Stimulated activated CD8-positive, alpha-beta memory T cell treated with anti-CD3 and anti-CD28 coated beads, Interleukin-4, amount 100 ng/mL, for 24 hours (primary cell): Measurements from ENCODE around the gene PELI3.
"Not testable (repeated sequence)": the region's sequence is repeated elsewhere in the genome, so short reads cannot be mapped to it uniquely, and the experiment has no call there.

Experiments used
- DNase-seq: peaks from one replicate; pipeline ENCODE4 v3.0.0-alpha.2; 2020; ENCODE audit warnings: low read depth

The PELI3 gene, protein sequence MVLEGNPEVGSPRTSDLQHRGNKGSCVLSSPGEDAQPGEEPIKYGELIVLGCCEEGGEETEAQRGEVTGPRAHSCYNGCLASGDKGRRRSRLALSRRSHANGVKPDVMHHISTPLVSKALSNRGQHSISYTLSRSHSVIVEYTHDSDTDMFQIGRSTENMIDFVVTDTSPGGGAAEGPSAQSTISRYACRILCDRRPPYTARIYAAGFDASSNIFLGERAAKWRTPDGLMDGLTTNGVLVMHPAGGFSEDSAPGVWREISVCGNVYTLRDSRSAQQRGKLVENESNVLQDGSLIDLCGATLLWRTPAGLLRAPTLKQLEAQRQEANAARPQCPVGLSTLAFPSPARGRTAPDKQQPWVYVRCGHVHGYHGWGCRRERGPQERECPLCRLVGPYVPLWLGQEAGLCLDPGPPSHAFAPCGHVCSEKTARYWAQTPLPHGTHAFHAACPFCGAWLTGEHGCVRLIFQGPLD

DNA sequence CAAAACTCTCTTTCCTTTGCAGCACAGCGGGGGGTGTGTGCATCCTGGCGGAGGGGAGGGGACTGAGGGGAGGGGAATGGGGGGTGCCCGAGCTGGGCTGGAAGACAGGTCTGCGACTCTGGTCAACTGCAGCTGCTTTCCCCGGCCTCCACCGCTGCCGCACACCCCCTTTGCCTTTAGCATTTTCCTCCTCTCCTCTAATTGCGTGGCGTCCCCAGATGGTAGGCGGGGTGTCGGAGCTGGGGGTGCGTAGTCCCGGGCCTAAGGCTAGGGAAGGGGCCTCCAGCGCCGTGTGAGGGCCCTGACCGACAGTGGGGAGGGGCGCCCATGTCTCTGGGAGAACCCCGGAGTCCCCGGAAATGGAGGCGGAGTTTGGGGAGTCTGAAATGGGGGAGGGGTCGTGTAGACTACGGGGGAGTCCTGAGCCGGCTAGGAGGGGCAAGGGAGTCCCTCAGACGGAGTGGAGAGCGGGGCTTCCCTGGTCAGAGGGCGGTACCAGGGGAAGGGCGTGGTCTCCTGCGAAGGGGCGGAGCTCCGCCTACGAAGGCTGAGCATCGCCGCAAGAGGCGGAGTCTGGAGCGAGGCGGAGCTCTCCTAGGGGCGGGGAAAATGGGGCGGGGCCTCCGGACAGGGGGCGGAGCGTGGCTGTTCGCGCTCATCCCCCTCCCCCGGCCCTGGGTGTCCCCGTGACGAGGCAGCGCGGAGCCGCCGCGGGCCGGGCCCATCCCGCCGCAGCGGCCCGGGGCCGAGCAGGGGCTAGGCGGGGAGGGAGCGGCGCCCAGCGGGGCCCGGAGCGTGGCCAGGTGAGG, at the start of gene PELI3:
Gene PELI3 (plus strand): TSS at position 681 of the 809 bp plus-strand sequence. CDS start 1,224 bp downstream, outside the sequence.
- DNase-seq, result peak; percentile 87

DNA sequence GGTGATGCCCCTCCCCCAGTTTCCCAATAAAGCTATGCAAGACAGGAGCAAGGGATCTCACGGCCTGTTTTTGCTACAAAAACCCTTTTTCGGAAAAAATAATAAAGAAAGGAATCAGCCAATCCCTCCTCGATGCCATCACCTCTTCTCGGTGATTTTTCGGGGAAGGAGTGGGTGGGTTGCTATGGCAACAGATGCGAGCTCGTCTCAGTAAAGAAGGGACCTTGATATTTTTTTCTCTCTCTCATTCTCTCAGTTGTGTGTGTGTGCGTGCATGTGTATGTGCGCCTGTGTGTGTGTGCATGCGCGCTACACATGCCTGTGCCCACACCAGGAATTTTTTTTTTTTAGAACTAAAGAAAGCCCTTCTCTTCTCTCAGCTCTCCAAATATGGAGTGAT, 49.7 kb upstream of the PELI3 start:
- no peak for DNase-seq

GRCh38 chr11:66418168-66418985, 48.3 kb upstream of the PELI3 start:
- peak; percentile 52 for DNase-seq

DNA sequence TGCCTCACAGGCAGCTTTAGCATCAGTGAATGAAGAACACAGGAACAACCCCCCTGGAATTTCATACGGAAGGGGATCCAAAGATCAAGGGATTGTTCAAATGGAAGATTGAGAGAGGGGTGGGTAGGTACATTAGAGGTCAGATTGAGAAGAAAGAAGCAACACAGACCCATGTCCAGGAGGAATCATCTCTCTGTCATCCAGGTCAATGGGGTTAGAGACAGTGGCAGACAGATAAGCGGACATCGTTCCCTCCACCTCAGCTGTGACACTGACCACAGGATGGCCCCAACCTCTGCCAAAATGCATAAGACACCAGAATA, 47.8 kb upstream of the PELI3 start:
- DNase-seq, result no peak

DNA sequence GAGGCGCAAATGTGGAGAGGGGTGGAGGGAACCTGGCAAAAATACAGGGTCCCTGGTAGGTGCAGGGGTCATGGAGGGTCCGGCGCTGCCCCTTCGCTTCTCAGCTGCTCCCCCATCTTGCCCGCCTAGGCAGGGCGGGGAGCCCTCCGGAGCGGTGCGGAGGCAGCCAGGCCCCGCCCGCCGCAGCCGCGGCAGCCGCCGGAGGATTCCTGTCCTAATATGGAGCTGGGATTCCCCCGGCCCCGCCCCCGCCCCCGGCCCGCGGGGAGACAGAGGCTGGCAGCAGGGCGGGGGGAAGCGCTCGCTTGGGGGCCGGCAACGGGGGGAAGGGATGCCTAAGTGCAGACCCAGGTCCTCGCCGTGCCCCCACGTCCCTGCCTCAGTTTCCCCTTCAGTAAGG, 46.9 kb upstream of the PELI3 start:
- DNase-seq, result no peak

DNA sequence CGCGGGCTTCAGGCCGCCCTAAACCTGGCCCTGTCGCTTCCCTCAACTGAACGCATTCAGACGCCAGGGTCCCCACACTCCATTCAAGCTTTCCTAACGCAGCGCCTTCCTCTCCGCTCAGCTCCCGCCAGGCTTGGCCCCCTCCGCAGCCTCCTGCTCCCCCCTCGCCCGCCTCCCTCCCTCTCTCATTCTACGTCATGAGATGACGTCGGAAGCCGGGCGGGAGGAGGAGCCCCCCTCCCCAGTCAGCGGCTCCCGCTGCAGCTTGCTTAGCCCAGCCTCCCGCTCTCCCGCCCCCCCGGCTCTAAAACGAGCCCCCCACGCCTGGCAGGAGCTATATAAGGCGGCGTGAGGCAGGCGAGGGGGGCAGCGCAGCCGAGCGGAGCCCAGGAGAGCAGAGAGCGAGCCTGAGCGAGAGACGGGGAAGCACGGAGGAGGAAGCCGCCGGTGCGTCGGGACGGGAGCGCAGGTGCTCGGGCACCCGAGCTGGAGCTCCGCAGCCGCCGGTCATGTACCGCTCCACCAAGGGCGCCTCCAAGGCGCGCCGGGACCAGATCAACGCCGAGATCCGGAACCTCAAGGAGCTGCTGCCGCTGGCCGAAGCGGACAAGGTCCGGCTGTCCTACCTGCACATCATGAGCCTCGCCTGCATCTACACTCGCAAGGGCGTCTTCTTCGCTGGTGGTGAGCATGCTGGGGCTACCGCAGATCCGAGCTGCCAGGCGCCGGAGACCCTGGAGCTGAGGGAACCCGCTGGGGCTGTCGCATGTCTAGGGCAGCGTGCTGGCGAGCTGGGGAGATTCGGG, 45.8 kb upstream of the PELI3 start, which contains the start of gene NPAS4:
Gene NPAS4 (plus strand): TSS at position 365 of the 806 bp plus-strand sequence. CDS start 145 bp downstream, at position 510.
- no peak for DNase-seq

GRCh38 chr11:66421492-66422205, 45.1 kb upstream of the PELI3 start:
- DNase-seq, result peak; percentile 71

- DNase-seq, result no peak
Observed at GRCh38 chr11:66426314-66426713, 40.4 kb upstream of the PELI3 start.

DNA sequence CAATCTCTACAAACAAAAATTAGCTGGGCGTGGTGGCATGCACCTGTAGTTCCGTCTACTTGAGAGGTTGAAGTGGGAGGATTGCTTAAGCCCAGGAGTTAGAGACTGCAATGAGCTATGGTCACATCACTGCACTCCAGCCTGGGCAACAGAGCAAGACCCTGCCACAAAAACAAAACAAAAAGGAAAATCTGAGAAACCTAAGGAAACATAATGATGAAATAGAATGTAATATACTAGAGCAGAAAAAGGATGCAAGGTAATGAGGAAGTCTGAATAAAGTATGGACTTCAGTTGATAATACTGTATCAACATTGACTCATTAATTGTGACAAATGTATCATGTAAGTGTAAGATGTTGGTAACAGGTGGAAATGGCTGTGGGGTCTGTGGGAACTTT, 37.8 kb upstream of the PELI3 start:
- no peak for DNase-seq

- DNase-seq, result peak; percentile 62
Observed at GRCh38 chr11:66429983-66430602, 36.6 kb upstream of the PELI3 start.

DNA sequence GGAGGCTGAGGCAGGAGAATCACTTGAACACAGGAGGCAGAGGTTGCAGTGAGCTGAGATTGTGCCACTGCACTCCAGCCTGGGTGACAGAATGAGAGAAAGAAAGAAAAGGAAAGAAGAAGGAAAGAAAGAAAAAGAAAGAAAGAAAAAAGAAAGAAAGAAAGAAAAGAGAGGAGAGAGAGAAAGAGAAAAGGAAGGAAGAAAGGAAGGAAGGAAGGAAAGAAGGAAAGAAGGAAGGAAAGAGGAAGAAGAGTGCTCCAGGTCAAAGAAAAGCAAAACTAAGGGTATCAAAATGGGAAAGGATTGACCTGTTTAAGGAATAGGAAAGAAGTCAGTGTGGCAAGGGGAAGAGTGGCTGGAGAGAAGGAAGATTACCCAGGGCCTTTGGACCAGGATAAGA, 35.4 kb upstream of the PELI3 start:
- not testable (repeated sequence) for DNase-seq

- not testable (repeated sequence) for DNase-seq
Observed at GRCh38 chr11:66431871-66432329, 34.8 kb upstream of the PELI3 start.

- no peak for DNase-seq
Observed at GRCh38 chr11:66432597-66432996, 34.1 kb upstream of the PELI3 start.

- no peak for DNase-seq
Observed at GRCh38 chr11:66437979-66438503, 28.7 kb upstream of the PELI3 start.

DNA sequence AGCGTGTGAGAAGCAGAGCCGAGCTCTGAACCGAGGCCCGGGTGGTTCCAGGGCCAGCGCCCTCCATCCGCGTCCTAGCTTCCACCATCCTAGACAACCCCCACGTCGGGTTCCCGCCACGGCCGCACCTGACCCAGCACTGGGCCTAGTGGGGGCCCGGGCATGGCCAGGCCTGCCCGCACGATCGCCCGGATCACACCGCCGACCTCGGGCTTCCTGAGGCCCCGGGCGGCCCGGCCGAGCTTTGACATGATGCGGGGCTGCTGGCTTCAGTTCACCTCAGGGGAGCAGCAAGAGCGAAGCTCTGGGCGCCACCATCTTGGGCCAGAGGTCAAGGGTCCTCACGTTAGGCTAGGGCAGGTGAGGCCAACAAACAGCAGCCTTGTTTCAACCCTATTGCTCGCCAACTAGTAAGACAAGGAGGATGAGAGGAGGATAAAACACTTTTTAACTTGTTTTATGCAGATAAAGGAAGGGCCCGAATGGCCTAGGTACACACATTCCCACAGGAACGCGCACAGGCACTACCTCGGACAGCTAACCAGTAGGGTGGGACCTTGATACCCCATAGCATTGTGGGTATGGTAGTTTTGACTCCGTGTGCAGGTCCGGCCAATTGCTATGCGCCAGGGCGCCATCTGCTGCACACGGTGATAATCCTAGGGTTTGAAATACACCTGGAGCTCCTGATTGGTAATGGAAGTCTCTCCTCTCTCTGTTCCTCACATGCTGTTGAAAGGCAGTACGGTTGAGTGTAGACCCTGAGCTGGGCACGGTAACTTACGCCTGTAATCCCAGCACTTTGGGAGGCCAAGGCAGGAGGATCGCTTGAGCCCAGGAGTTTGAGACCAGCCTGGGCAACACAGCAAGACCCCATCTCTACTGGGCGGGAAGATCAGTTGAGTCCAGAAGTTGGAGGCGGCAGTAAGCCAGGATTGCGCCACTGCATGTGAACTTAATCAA, 27.9 kb upstream of the PELI3 start, which contains the start of gene MRPL11:
Gene MRPL11 (minus strand): TSS at position 345 of the 963 bp plus-strand sequence. CDS start 94 bp downstream, at position 251.
- peak; percentile 80 for DNase-seq

GRCh38 chr11:66440101-66440939, 26.4 kb upstream of the PELI3 start:
- DNase-seq, result not testable (repeated sequence)

- DNase-seq, result not testable (repeated sequence)
Observed at GRCh38 chr11:66440940-66441282, 25.8 kb upstream of the PELI3 start.

DNA sequence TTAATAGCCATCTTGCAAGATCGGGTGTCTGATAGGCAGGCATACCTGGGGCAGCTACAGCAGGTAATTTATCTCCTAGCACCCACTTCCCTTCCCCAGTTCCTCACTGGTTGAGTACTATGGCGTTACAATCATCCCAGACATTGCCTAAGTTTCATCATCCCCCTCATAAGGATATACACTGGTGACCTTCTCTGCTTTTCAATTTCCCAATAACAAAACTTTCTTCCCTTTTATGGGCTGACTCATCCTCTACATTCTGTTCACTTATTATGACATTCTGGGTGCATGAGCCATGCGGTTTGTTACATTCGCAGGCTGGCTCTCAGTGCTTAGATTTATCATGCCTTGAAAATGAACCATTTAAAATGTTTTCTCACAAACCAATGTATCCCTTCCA, 23.1 kb upstream of the PELI3 start:
- no peak for DNase-seq
